Right ventricle myocardium inferior (tissue), 1 donor: ENCODE data around the gene NAXE. TPM values are rescaled to one million over a fixed set of nuclear protein-coding genes. Genes with fewer than 3 reads are reported as not detected.
A peak's percentile ranks its signal among the peaks of the same experiment; 100 is the strongest.
"Not testable (repeated sequence)": the region's sequence is repeated elsewhere in the genome, so short reads cannot be mapped to it uniquely, and the experiment has no call there.

Source experiments
- ATAC-seq: fragments of 200-7000 bp; cut with Tn5 transposase; one replicate; pipeline ENCODE4 v1.9.1; 2020; ENCODE audit warnings: mild to moderate bottlenecking, moderate library complexity
- DNase-seq: peaks from one replicate; pipeline ENCODE4 v3.0.0; 2021; ENCODE audit errors: missing footprints
- intact Hi-C: fragments of 100-400 bp; cut with DNase I; formaldehyde crosslinking; loops from one replicate; pipeline ENCODE4 v1.11.0; 2022
- total RNA-seq: library from RNA; stranded (reverse); fragmentation: NEBNext Ultra II Directional; extraction: Animal tissue kit (Norgen Biotek cat#: 25700); gene quantifications from one replicate; pipeline ENCODE4 v1.2.1, GENCODE V29; 2021
- donor health status: DM: no; HTN: yes; CAD: no; lungs with severe emphysema.

Gene NAXE
- total RNA-seq, 1 donor from 2014 or later: 116 TPM

DNA sequence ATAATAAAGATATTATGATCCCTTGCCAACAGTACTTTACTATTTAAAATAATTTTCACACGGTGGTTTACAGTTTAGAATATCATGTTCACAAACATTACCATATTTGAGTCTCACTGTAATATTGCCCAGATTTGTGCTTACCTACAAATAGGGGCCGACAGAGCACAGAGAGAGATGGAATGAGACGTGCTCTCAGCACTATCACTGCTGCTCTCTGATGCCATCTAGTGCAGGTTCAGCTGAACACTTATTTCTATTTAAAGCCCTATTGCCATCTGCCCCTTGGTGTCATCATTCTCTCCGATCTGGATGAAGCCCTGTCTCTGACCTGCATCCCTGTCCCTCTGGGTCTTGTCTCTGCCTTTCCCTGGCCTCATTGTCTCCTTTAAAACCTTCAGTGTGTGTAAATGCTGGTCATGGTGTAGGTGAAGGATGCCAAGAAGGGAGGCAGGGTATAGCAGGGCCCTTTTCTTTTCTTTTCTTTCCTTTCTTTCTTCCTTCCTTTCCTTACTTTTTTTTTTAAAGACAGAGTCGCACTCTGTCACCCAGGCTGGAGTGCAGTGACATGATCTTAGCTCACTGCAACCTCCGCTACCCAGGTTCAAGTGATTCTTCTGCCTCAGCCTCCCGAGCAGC is 16.6 kb downstream of the NAXE start:
- DNase-seq (no peak), ATAC-seq (peak; percentile 91)
- intact Hi-C loops: loop anchor here (1.0 to 5.0 kb wide), 4 partner anchors 23 to 226 kb away; no protein-coding TSS in a partner anchor

DNA sequence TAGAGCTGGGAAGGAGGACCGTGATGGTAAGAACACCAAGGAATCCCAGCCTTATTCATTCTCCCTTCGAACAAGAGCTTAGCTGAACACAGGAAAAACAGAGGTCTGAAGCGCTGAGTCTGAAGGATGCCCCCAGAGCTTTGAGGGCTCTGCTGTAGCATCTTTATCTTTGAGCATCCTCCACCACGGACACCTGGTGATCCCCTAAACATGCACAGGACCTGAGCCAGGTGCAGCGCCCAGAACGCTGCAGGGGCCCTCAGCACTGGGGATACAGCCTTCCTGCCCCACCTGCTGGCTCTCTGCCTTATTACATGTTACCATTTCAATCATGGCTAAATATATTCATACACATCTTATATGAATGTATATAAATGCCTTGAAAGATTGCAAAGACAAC is 17.4 kb downstream of the NAXE start:
- intact Hi-C loops: loop anchor here (1.0 to 5.0 kb wide), 4 partner anchors 24 to 227 kb away; no protein-coding TSS in a partner anchor
- DNase-seq (no peak), ATAC-seq (no peak)

DNA sequence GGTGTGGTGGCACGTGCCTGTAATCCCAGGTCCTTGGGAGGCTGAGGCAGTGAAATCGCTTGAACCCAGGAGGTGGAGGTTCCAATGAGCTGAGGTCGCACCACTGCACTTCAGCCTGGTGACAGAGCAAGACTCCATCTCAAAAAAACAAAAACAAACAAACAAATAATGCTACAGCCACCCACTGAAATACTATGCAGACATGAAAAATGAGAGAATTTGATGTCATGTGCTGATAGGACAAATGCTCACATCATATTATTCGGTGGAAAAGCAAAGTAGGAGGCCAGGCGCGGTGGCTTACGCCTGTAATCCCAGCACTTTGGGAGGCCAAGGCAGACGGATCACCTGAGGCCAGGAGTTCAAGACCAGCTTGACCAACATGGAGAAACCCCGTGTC is 18.5 kb downstream of the NAXE start:
- ATAC-seq, DNase-seq, intact Hi-C loops: not testable (repeated sequence)

DNA sequence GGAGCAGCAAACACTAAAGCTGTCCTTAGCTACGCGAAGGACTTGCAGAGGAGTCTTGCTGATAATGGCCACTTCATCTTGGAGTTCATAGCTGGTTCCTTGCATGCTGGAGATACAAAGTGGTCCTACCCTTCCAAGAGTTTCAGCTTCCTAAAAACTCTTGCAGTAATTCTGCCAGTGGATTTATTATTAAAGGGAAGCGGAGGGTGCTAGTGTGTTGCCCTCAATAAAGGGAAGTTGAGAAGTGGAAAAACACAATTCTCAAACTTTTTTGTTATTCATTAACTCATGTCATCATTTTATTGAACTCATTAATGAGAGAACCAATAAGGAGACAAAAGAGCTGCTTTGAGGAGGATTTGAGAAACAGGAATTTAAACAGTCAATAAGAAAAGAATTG is 21.1 kb downstream of the NAXE start:
- DNase-seq (no peak), ATAC-seq (no peak)
- intact Hi-C loops: no loop called here

DNA sequence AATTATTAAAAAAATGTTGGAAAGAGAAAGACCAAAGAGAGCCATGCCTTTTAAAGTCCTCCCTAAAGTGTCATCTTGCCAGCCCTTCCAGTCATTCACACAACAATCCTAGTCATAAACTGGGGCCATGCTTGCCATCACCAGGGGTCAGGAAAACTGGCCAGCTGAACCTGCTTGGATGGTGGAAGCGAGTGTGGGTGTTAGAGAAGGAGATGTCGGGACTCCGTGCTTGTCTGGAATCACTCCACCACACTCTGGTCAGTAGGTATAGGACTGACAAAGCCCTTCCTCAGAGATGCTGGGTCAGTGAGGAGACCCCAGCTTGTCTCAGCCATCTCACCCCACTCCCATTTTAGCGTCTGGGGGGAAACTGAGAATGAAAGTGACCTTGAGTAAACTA is 24.4 kb downstream of the NAXE start:
- intact Hi-C loops: no loop called here

DNA sequence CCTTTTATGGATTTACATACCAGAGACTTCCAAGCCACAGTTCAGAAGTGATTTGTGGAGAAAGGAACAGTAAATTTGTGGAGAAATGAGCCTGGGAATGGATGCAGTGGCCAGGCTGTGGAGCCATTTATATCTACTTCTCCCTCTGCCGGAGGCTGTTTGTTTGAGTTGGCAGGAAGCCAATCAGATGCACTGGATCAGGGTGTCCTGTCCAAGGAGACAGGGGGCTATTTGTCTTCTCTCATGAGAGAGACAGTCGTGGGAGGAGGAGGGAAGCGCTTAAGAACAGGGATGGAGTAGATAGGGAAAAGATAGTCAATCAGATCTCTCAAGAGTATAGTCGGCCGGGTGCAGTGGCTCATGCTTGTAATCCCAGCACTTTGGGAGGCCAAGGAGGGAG is 24.9 kb downstream of the NAXE start:
- ATAC-seq (peak; percentile 73), DNase-seq (no peak)
- intact Hi-C loops: no loop called here

More for the DNA sequence above, 24.4 kb downstream of the NAXE start:
- no peak for ATAC-seq
- DNase-seq: no peak

DNA sequence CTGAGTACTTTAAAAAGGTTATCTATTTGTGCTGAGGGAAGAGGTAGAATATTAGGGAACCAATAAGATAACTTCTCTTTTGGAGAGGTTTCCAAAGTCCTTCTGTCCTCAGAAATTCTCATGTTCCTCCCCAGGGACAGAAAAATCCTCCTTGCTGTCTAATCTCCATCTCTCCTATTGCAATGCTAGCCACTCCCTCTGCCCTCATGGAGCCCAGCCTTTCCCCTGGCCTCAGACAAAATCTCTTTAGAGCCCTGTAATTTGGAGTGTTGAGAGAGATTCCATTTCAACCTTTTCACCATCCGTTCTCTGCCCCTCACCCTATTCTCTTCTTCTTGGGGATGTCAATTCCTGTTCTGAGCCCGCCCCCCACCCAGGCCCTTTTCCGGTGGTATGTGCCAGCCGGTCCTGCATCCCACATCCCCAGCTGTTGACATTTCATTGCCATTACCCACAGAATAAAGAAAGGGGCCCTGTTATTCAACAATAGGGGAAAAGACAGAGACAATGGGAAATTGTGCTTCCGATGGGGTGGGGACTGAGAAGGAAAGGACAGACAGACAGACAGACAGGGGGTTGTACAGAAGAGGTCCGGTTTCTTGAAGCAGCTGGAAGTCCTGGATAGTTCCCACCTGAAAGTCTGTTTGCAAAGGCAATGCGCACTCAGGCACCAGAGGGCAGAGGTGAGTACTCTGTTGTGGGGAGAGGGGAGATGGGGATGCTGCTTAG is 27.4 kb downstream of the NAXE start, which contains the start of gene HAPLN2:
TSS of gene HAPLN2 (plus strand) at position 563 of the 729 bp plus-strand sequence. CDS start 4,076 bp downstream, outside the sequence.
- intact Hi-C loops: no loop called here

DNA sequence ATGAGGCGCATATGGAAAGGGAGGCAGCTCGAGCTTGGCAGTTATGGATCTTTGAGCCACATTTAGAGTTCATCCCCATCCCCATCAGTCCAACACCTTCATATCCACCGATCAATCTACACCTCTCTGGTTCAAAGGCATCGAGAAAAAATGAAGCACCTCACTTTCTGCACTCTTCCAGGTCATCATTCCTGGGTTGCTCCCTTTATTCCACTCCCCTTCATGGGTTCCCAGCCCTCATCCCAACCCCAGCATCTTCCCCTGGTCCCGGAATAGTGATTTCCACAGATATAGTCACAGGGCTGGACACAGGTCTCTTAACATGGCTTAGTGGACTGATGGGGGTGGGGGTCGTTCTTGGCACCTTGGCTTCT is 28.0 kb downstream of the NAXE start:
- no peak for DNase-seq
- ATAC-seq: no peak
- intact Hi-C loops: no loop called here

More for the DNA sequence above, 27.4 kb downstream of the NAXE start, which contains the start of gene HAPLN2:
- DNase-seq: no peak
- no peak for ATAC-seq

DNA sequence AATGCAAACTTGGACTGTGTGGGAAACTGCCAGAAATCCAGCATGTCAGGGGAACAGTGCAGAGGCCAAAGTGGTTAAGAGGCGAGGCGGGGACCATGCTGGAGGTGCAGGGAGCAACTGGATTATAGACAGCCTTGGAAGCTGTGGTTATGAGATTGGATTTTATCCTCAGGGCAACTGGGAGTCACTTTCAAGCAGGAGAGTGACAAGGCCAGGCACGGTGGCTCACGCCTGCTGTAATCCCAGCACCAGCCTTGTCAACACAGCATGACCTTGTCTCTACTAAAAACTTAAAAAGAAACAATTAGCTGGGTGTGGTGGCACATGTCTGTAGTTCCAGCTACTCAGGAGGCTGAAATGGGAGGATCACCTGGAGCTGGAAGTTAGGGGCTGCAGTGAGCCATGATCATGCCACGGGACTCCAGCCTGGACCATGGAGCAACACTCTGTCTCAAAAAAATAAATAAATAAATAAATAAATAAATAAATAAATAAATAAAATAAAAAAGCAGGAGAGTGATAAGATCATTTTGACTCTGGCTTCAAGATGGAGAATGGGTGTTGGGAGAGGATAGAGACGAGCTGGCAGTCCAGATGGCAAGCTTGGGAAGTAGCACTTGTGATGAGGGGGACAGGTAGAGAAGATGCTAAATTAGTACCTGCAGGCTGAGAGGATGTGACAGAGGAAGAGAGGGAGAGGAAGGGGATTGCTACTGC is 31.2 kb downstream of the NAXE start:
- no peak for DNase-seq

DNA sequence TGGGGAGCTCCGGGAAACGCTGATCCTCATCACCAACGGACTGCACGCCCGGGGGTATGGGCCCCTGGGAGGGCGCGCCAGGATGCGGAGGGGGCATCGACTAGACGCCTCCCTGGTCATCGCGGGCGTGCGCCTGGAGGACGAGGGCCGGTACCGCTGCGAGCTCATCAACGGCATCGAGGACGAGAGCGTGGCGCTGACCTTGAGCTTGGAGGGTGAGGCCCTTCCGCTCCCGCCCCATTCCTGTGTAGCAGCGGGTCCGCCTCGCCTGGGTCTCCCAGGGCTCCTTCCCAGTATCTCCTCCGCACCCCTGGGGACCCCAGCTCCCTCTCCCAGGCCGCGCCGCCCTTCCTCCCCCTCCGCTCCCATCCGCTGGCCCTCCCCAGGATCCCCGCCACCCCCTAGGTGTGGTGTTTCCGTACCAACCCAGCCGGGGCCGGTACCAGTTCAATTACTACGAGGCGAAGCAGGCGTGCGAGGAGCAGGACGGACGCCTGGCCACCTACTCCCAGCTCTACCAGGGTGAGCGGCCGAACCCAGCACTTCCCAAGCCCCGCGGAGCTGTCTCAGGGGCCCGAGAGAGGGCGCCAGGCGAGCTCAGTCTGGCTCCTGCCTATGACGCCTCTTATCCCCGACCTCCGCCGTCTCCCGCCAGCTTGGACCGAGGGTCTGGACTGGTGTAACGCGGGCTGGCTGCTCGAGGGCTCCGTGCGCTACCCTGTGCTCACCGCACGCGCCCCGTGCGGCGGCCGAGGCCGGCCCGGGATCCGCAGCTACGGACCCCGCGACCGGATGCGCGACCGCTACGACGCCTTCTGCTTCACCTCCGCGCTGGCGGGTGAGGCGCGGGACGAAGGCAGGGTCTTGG is 32.6 kb downstream of the NAXE start:
- no peak for DNase-seq
- intact Hi-C loops: no loop called here
- ATAC-seq: peak; percentile 71

More for the DNA sequence above, 31.2 kb downstream of the NAXE start:
- no peak for ATAC-seq
- intact Hi-C loops: no loop called here

DNA sequence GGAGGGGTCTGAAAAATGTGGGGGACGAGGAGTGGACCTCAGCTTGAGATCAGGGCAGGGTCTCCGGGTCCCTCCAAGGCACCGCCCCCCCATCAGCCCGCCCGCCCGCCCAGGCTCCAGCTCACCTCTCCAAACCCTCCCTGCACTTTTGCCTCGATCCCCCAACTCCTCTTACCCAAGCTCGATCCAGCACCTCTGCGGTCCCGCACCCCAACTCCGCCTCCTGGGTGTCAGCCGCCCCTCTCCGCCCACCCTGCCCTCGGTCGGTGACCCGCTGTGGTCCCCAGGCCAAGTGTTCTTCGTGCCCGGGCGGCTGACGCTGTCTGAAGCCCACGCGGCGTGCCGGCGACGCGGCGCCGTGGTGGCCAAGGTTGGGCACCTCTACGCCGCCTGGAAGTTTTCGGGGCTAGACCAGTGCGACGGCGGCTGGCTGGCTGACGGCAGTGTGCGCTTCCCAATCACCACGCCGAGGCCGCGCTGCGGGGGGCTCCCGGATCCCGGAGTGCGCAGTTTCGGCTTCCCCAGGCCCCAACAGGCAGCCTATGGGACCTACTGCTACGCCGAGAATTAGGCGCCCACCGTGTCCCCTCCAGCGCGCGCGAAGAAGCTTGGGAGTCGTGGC is 33.3 kb downstream of the NAXE start:
- ATAC-seq (no peak), DNase-seq (no peak)
- intact Hi-C loops: no loop called here

DNA sequence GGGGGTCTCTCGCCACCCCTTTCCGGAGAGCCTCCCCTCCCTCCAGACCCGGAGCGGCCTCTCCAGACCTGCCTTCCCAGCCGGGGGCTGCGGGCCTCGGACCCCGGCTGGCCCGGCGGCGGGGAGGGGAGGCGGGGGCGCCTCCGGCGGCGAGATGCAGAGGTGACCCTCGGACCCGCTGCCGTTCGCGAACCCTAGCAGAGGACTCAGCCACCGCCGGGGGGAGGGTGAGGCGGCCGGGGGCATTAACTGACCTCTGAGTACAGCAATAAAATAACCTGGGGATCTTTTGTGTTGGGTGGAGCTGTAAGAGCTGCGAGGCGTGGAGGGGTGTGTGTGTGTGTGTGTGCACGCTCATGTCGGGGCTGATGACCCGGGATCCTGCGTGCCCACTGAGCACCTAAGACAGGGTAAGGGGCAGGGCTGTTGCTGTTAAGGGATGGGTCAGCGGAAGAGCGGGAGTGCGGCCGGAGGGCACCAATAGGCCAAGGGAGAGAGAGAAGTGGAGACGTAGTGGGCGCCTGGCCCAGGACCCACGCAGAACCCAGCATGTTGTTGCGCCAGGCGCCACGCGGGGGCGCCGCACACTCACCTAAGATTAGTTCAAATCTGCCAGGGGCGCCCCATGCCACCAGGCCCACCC is 34.0 kb downstream of the NAXE start:
- intact Hi-C loops: loop anchor here (1.0 to 2.0 kb wide), 2 partner anchors 32 to 53 kb away; no protein-coding TSS in a partner anchor
- peak; percentile 84 for DNase-seq
- ATAC-seq: peak; percentile 62

DNA sequence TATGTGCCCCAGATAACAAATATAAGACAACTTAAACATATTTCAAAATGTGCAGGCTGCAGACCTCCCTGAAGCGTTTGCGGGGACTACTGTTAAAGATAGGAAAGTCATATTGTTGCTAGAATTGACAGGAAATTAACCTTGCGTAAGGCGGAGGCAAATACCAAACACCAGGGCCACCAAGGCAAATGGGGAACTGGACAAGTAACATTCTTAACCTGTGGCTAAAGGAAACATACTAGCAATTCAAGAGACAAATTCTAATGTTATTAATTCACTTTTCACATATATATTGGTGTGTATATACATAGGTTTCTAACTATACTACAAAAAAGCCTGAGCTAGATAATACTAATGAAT is 34.5 kb downstream of the NAXE start:
- ATAC-seq (no peak), DNase-seq (no peak)
- intact Hi-C loops: loop anchor here (1.0 to 2.0 kb wide), 2 partner anchors 31 to 53 kb away; no protein-coding TSS in a partner anchor

DNA sequence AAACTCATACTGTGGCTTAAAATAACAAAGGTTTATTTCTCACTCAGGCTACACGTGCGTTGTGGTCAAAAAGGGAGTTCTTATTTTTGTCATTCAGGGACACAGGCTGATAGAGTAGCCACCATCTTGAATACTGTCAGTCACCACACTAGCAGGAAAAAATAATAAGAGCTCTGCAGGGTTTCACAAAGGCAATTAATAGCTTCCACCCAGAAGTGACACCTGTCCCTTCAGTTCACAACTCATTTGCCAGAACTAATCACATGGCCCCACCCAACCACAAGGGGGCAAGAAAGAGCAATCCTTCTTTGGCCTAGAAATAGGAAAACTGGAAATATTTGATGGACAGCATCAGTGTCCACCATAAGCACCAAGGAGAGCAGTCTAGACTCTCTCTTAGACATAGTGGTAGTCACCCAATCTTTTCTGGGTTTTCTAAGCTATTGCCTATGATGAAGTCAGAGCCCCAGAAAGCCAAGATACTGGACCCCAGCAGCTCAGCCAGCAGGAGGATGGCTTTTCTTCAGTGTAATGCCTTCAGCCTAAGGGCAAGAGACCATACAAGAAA is 35.8 kb downstream of the NAXE start:
- ATAC-seq: no peak
- intact Hi-C loops: loop anchor here (2.0 kb wide), 1 partner anchor 51 kb away; no protein-coding TSS in a partner anchor
- DNase-seq: no peak

DNA sequence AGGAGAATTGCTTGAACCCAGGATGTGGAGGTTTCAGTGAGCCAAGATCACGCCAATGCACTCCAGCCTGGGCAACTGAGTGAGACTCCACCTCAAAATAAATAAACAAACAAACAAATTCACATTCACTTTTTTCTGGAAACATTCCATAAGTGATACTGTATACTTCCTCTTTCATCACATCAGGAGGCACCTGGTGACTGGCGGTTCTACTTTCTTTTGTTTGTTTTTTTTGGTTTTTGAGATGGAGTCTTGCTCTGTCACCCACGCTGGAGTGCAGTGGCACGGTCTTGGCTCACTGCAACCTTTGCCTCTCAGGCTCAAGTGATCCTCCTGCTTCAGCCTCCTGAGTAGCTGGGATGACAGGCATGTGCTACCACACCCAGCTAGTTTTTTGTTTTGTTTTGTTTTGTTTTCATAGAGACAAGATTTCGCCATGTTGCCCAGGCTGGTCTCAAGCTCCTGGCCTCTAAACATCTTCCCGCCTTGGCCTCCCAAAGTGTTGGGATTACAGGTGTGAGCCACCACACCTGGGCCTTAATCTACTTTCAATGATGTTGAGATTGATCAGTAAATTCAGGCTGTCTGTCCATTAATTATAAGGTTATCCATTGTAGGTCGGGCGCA is 38.4 kb downstream of the NAXE start:
- no peak for ATAC-seq
- intact Hi-C loops: no loop called here

DNA sequence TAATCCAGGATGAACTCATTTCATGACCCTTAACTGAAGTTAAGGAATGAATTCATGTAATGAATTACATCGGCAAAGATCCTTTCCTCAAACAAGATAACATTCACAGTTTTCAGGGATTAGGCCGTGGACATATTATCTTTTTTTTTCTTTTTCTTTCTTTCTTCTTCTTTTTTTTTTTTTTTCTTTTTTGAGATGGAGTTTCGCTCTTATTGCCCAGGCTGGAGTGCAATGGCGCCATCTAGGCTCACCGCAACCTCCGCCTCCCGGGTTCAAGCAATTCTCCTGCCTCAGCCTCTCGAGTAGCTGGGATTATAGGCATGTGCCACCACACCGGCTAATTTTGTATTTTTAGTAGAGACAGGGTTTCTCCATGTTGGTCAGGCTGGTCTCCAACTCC is 39.6 kb downstream of the NAXE start:
- intact Hi-C loops, ATAC-seq: not testable (repeated sequence)
- peak; percentile 9 for DNase-seq

More for the DNA sequence above, 38.4 kb downstream of the NAXE start:
- no peak for DNase-seq

DNA sequence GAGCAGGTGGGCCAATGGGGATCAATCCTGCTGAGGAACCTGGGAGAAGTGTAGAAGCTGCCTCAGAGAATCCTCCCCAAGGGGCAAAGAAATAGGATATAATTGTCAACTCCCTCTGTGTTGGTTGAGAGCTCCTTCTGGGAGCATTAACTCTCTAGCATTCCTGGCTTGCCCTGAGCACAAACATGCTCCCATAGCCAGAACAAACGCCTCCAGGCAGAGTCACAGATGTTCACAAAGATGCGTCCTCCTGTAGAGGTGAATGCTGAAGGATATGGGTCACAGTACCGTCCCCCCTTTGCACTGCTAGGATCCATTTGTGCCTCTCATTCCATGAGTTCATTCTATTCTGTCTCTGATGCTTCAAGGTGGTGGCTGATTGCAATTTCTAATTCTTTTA is 40.8 kb downstream of the NAXE start:
- ATAC-seq (no peak), DNase-seq (no peak)
- intact Hi-C loops: no loop called here
